WERI-Rb-1 (cell line): ENCODE results near the gene ZNF281.

Experiments
- DNase-seq: peaks from one replicate; pipeline ENCODE4 v3.0.0-alpha.2; 2020
- H3K27ac ChIP-seq: fragments of 250-450 bp; sonication (Bioruptor Pico); 2 replicates; pipeline ENCODE4 v1.5.1; 2020; ENCODE audit warnings: mild to moderate bottlenecking, moderate library complexity
- H3K27me3 ChIP-seq: fragments of 250-450 bp; sonication (Bioruptor Pico); 2 replicates; pipeline ENCODE4 v1.5.1; 2021; ENCODE audit warnings: mild to moderate bottlenecking, low read depth, moderate library complexity; ENCODE audit not compliant: insufficient read depth, severe bottlenecking
- H3K36me3 ChIP-seq: fragments of 250-450 bp; sonication (Bioruptor Pico); 2 replicates; pipeline ENCODE4 v1.5.1; 2020; ENCODE audit warnings: mild to moderate bottlenecking, moderate library complexity
- H3K4me3 ChIP-seq: 2 replicates; pipeline ENCODE4 v1.5.1; 2011; ENCODE audit warnings: low read depth, mild to moderate bottlenecking, control low read depth, low read length
- H3K9me3 ChIP-seq: fragments of 250-450 bp; sonication (Bioruptor Pico); 2 replicates; pipeline ENCODE4 v1.5.1; 2021; ENCODE audit warnings: mild to moderate bottlenecking, moderate library complexity; ENCODE audit not compliant: severe bottlenecking
- TF ChIP-seq, protein P1 (sequence below): IDR thresholded peaks from 2 replicates; pipeline ENCODE4 v1.5.1; 2011; ENCODE audit warnings: low read depth, mild to moderate bottlenecking, control low read depth, inconsistent platforms, low read length

The ZNF281 gene

DNA sequence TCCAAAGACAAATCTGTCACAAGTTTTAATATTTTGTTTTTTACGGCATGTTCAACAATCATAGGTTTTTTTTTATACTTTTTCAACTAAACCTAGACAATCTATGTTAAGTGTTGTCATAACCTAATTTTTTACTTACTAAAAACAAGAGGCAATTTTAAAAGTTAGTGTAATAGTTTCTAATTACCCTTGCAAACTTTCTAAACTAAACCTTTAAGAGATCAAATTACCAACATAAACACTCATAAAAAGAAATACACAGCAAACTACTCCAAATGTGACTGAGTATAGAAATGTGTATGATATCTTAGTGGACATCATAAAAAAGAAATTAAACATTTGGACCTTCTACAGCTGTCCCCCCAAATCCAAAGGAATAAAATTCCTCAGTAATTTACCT is 10.0 kb downstream of the ZNF281 start:
- DNase-seq = no peak
- TF ChIP-seq, protein P1, sequence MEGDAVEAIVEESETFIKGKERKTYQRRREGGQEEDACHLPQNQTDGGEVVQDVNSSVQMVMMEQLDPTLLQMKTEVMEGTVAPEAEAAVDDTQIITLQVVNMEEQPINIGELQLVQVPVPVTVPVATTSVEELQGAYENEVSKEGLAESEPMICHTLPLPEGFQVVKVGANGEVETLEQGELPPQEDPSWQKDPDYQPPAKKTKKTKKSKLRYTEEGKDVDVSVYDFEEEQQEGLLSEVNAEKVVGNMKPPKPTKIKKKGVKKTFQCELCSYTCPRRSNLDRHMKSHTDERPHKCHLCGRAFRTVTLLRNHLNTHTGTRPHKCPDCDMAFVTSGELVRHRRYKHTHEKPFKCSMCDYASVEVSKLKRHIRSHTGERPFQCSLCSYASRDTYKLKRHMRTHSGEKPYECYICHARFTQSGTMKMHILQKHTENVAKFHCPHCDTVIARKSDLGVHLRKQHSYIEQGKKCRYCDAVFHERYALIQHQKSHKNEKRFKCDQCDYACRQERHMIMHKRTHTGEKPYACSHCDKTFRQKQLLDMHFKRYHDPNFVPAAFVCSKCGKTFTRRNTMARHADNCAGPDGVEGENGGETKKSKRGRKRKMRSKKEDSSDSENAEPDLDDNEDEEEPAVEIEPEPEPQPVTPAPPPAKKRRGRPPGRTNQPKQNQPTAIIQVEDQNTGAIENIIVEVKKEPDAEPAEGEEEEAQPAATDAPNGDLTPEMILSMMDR = no peak
- Histone ChIP-seq H3K9me3 (no peaks in the 10 kb centered on the region), H3K27ac (no peak overlapping the region), H3K4me3 (no peak overlapping the region), H3K36me3 (peaks cover 36% of the 10 kb centered on the region), H3K27me3 (no peaks in the 10 kb centered on the region)

DNA sequence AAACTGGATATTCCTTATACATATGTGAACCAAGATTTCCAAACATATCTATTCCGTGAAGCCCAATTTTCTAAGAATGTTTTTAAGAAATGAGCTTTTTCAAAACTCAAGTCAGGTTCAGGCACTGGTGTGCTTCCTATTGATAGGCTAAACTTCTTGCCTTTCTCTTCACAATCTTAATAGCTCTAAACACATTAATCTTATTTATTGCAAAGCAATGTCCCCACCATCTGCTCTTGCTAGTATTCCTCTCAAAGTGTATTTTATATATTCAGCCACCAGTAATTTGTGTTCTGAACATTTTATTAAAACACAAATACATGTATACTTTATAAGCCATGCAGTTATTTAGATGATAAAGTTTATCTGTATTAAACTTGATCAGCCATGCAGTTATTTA is 11.5 kb downstream of the ZNF281 start:
- Histone ChIP-seq H3K9me3 (no peaks in the 10 kb centered on the region), H3K27ac (no peak overlapping the region)

DNA sequence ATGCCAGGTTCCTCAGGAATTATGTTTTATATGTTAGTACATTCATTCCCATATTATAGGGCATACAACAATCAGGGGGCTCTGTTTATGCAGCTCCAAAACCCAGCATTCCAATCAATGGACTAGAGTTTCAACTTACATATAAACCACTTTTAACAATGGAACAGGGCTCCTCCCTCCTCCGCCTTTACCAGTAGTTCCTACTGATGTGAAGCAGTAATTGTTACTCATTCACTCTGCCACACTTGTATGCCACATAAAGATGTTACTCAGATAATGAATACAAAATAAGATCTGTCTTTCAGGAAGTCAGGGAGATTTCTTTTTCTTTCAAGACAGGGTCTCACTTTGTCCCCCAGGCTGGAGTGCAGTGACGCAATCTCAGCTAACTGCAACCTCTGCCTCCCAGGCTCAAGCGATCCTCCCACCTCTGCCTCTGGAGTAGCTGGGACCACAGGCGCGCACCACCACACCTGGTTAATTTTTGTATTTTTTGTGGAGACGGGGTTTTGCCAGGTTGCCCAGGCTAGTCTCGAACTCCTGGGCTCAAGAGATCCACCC is 17.1 kb downstream of the ZNF281 start:
- H3K36me3 ChIP-seq = no peaks in the 10 kb centered on the region
- TF ChIP-seq, protein P1 = no peak
- DNase-seq = no peak
- no peak overlapping the region for H3K27ac ChIP-seq
- H3K9me3 ChIP-seq = no peaks in the 10 kb centered on the region
- no peak overlapping the region for H3K4me3 ChIP-seq
- H3K27me3 ChIP-seq = no peaks in the 10 kb centered on the region

More for the DNA sequence above, 11.5 kb downstream of the ZNF281 start:
- Histone ChIP-seq H3K36me3 (peaks cover 21% of the 10 kb centered on the region), H3K27me3 (no peaks in the 10 kb centered on the region), H3K4me3 (no peak overlapping the region)
- no peak for DNase-seq
- TF ChIP-seq, protein P1 = no peak

DNA sequence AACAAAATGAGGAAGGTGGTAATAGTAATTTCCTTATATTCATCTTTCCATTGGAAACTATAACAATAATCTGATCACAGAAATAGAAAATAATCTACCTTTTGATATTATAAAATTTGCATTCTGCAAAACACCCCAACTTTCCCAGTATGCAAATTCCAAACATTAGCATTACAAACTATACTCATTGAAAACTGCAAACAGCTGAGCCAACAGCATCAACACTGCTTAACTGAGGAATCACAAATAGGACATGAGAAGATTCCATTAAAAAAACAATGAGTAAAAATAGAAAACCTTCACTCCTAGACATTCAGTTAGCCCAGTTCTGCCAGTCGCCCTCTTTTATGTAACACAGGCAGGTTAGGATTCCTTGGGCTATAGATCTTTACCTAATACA is 18.1 kb downstream of the ZNF281 start:
- Histone ChIP-seq H3K27ac (no peak overlapping the region), H3K27me3 (no peaks in the 10 kb centered on the region), H3K4me3 (no peak overlapping the region), H3K36me3 (no peaks in the 10 kb centered on the region), H3K9me3 (no peaks in the 10 kb centered on the region)
- DNase-seq = no peak
- TF ChIP-seq, protein P1 = no peak

DNA sequence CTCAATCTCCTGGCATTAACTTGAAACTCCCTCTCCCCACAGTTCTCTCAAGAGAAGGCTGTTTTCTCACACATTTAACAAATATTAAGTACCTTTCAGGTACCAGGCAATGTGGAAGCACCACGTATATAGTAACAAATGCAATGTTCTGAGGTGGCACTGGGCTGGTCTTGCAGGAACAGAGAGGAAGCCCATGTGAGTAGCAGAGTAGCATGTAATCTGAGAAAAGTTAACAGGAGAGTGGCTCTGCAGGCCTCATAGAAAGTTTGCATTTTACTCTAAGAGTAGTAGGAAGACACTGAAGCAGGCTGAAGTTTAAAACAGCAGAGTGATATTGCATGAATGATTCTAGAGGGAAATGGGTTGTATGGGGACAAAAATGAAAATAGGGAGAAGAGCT is 21.0 kb downstream of the ZNF281 start:
- TF ChIP-seq, protein P1 = no peak
- Histone ChIP-seq H3K27ac (no peak overlapping the region), H3K9me3 (no peaks in the 10 kb centered on the region), H3K27me3 (no peaks in the 10 kb centered on the region), H3K36me3 (no peaks in the 10 kb centered on the region), H3K4me3 (no peak overlapping the region)
- DNase-seq = no peak

DNA sequence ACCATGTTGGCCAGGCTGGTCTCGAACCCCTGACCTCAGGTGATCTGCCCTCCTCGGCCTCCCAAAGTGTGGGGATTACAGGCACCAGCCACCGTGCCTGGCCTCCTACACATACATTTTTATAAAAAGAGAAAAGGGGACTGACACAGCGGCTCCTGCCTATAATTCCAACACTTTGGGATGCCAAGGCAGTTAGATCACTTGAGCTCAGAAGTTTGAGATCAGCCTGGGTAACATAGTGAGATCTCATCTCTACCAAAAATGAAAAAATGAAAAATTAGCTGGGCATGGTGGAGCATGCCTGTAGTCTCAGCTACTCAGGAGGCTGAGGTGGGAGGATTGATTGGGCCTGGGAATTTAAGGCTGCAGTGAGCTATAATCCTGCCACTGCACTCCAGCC is 23.4 kb downstream of the ZNF281 start:
- Histone ChIP-seq H3K36me3 (no peaks in the 10 kb centered on the region), H3K4me3 (no peak overlapping the region), H3K27me3 (no peaks in the 10 kb centered on the region), H3K9me3 (no peaks in the 10 kb centered on the region), H3K27ac (no peak overlapping the region)
- TF ChIP-seq, protein P1 = no peak
- DNase-seq = no peak
